ENCODE data around the gene MAP3K10.
A peak's percentile ranks its signal among the peaks of the same experiment; 100 is the strongest.
"Not testable (repeated sequence)": the region's sequence is repeated elsewhere in the genome, so short reads cannot be mapped to it uniquely, and the experiment has no call there.

MAP3K10 gene

GRCh38 chr19:40217027-40217810 lies 26.0 kb downstream of the MAP3K10 start:
- no peak for DNase-seq (ENCODE audit: low read depth in 2 of 2)

DNA sequence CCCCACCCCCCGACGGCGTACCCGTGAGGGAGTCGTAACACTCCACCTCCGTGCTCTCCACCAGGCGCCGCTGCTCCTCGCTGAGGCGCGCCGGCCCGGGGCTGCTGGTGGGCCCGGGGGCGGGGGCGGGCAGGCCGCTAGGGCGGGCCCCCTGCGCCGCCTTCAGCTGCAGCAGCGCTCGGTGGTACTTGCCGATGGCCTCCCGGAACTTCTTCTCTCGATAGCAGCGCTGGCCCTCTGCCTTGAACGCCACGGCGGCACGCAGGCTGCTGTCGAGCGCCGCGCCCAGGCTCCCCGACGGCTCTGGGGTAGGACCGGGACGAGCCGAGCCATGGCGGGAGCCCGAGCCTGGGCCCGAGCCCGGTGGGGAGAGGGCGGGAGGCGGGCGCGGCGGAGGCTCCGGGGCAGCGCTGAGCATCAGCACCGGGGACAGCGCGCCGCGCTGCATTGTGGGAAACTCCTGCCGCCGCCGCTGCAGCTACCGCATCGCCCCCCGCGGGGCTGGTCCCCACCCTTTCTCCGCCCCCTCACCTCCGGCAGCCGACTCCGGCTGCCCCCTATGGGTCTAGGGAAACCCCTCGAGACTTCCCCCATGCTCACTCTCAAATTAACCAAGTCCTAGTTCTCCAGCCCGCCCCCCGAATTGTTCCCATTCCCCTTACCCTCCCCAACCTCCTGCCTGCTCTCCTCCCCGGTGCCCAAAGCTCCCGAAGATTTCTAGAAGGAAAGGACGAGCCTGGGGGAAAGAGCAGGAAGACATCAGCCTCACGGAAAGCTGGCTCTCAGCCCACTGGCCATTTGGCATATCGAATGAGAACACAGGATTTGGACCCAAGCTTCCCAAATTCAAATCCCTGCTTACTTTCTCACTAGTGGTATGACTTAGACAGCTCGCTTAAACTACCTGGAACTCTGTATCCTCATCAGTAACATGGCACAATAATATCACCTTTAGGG lies 27.0 kb downstream of the MAP3K10 start, which contains the start of gene TTC9B:
Gene TTC9B (minus strand): TSS at position 451 of the 957 bp plus-strand sequence. CDS start 3 bp downstream, at position 448.
- DNase-seq (ENCODE audit: low read depth in 2 of 2) = peak in 1 of 2 donors; percentile 24

DNA sequence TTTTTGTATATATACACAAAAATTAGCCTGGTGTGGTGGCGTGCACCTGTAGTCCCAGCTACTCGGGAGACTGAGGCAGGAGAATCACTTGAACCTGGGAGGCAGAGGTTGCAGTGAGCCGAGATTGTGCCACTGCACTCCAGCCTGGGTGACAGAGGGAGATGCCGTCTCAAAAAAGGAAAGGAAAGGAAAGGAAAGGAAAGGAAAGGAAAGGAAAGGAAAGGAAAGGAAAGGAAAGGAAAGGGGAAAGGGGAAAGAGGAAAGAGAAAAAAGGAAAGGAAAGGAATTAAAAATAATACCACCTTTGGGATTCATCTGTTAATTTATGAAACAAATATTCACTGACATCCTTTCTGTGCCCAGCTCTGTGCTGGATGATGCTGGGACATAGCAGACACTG lies 27.8 kb downstream of the MAP3K10 start:
- not testable (repeated sequence) for DNase-seq (ENCODE audit: low read depth in 2 of 2)

GRCh38 chr19:40219721-40220276 lies 28.6 kb downstream of the MAP3K10 start:
- DNase-seq (ENCODE audit: low read depth in 2 of 2) = no peak

DNA sequence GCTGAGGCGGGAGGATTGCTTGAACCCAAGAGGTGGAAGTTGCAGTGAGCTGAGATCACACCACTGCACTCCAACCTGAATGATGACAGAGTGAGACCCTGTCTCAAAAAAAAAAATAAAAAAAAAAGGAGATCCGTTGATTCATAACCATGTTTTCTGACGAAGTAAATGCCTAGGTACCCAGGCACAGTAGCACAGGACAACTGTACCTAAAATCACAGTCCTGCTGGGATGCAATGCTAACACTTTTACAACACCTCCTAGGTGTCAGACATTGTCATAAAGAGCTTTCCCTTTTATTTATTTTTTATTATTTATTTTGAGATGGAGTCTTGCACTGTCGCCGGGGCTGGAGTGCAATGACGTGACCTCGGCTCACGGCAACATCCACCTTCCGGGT lies 29.4 kb downstream of the MAP3K10 start:
- no peak for DNase-seq (ENCODE audit: low read depth in 2 of 2)

DNA sequence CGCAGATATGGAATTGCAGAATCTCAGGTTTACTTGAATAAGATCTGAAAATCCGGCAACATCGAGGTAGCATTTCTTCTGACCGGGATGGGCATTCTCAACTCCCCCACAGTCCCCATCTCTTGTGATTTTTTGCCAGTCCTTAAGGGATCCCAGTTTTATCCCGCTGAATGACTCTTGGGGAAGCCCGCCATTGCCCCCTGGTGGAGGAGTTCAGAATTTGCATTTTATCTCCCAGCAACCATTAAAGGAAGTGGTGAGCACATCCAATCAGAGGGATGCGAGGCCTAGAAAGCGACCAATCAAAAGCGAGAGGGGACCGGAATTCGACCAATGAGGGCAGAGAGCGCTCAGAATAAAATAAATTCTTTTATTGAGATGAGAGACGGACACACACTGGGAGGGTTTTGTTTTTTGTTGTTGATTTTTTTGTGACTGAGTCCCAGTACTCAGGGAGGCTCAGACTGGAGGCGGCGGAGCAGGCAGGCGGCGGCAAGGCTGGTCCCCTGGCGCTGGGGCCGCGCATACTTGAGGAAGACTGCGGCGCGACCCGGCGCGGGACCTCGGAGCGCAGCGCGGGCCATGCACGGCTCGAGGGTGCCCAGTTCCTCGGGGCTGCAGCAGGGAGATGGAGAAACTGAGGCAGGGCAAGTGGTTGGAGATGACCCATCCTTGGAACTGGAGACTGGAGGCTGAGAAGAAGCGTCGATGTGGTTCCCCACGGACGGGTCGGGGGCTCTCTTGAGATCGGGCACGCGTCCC lies 30.8 kb downstream of the MAP3K10 start:
- peak; percentile 32 to 42 for DNase-seq (ENCODE audit: low read depth in 2 of 2)

- no peak for DNase-seq (ENCODE audit: low read depth in 2 of 2)
These were observed 32.1 kb downstream of the MAP3K10 start for GRCh38 chr19:40223135-40223822.

GRCh38 chr19:40224342-40225150 lies 33.3 kb downstream of the MAP3K10 start:
- DNase-seq (ENCODE audit: low read depth in 2 of 2) = no peak

GRCh38 chr19:40225440-40226305 lies 34.4 kb downstream of the MAP3K10 start:
- no peak for DNase-seq (ENCODE audit: low read depth in 2 of 2)

DNA sequence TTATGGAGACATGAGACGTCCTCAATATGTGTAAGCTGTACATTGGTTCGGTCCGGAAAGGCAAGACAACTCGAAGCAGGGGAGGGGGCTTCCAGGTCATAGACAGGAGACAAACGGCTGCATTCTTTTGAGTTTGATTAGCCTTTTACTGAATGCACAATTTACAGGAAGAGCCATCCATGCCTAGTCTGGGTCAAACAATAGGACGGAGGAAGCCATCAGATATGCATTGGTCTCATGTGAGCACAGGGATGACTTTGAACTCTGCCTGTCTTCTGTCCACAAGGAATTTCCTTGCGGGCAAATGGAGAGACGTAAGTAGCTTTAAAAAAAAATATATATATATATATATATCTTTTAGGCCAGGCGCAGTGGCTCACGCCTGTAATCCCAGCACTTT lies 37.1 kb downstream of the MAP3K10 start:
- no peak for DNase-seq (ENCODE audit: low read depth in 2 of 2)

GRCh38 chr19:40228863-40229262 lies 37.6 kb downstream of the MAP3K10 start:
- DNase-seq (ENCODE audit: low read depth in 2 of 2) = no peak

DNA sequence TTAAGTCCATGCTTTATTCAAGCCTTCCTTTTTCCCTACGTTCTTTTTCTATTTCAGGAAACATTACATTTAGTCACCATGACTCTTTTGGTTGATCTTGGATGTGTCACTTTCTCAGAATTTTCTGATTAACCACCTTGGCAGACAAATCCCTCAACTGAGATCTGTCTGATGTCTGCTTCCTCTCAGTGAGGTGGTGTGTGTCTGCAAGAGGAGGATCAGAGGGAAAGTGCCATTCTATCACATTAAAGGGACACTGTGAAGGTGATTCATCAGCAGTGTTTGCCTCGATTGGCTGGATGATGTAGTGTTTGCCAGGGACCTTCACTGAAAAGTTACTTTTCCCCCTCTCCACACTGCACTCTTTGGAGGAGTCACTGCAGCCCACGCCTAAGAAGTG lies 38.3 kb downstream of the MAP3K10 start:
- no peak for DNase-seq (ENCODE audit: low read depth in 2 of 2)

DNA sequence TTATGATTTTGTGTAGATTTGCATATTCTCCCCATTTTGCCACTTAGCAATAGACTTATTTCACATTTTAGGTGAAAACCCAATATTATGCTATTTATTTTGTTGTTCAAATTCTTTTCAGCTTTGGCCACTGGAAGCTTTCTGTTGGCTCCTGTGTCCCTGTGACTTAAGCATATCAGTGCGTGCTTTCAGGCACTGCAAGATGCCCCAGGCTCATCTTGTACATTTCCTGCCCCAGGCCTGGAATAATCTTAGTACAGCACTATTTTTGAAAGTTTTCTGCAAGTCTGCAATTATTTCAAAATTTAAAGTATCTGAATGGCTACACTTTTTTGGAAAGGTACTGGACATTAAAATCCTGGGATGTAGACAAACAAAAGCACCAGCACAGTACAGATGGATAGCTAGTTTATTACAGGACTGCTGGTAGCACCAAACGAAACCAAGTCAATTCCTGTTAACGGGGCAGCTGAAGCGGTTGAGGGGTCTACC lies 38.7 kb downstream of the MAP3K10 start:
- no peak for DNase-seq (ENCODE audit: low read depth in 2 of 2)

DNA sequence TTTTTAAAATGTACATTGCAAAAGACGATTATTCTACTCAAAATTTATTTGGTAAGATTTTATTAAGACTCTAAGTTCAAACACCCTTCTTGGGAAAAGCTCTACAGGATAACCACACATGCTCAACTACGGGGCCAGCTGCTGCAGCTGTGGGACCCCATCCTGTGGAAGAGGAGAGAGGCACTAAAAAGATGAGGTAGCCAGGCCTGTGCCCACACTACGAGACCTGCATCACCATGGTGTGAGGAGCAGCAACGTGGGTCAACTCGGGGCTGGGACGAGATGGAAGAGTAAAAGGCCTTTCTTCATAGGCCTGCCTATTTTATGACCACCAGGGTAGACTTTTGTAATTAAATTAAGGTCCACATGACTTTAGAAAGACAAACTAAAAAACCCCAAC lies 39.8 kb downstream of the MAP3K10 start:
- DNase-seq (ENCODE audit: low read depth in 2 of 2) = no peak

DNA sequence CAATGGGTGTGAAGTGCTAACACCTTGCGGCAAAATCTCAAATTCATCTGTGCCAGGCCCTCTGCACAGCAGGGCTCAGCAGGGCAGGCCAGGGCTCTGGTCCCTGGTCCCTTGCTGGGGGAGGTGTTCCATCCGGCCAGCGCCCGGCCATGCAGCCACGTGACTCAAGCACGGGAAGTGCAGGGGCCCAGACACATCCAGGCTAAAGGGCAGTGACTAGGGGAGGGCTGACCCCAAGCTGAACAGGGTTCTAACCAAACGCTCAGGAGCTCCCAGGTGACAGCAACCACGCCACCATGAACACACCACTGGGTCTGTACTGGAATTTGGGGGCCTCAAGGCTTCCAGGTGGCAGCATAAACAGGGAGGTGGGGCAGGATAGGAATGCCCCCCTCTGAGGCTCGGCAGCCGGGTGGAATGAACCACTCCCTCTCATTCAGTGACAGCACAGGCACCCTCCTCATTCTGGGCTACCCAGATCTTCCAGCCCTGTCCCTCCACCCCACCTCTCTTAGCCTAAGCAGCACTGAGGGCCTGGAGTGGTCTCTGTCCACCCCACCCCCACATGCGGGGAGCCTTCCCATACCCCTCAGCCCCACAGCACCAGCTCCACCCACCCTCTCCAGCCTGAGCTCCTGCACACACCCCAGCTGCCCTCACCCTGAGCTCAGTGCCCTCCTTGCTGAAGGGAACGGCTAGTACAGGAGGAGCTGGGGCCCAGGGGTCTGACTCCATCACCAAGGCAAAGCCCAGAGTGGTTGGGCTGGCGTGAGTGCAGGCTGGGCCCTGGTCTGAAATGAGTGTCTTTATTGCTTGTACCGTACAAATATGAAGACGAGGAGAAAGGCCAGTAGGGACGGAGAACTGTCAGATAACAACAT lies 40.6 kb downstream of the MAP3K10 start:
- DNase-seq (ENCODE audit: low read depth in 2 of 2) = no peak

GRCh38 chr19:40232479-40232878 lies 41.3 kb downstream of the MAP3K10 start:
- no peak for DNase-seq (ENCODE audit: low read depth in 2 of 2)

GRCh38 chr19:40232949-40233810 lies 42.0 kb downstream of the MAP3K10 start:
- DNase-seq (ENCODE audit: low read depth in 2 of 2) = no peak

Data from stimulated activated CD8-positive, alpha-beta memory T cell treated with anti-CD3 and anti-CD28 coated beads, Interleukin-7, amount 100 ng/mL, for 1 hour (primary cell).